Stimulated activated CD8-positive, alpha-beta memory T cell treated with anti-CD3 and anti-CD28 coated beads, Interleukin-2, amount 100 ng/mL, for 48 hours (primary cell): ENCODE results near the gene GNLY.
A peak's percentile ranks its signal among the peaks of the same experiment; 100 is the strongest.
"Not testable (repeated sequence)": the region's sequence is repeated elsewhere in the genome, so short reads cannot be mapped to it uniquely, and the experiment has no call there.

ENCODE experiments used
- DNase-seq, 2 donors: peaks; one replicate each; pipeline ENCODE4 v3.0.0-alpha.2; 2020; ENCODE audit warnings: low read depth in 2 of 2

The GNLY gene

GRCh38 chr2:85694052-85695025 lies at the start of gene GNLY:
Gene GNLY, plus strand, starts transcription at chr2:85694358. Its CDS starts 61 bp downstream, at chr2:85694419.
- DNase-seq, result peak in 1 of 2 donors; percentile 8

GRCh38 chr2:85644909-85645308 lies 49.2 kb upstream of the GNLY start:
- DNase-seq, result no peak

GRCh38 chr2:85646166-85646565 lies 48.0 kb upstream of the GNLY start:
- DNase-seq, result no peak

- DNase-seq, result no peak
Observed at GRCh38 chr2:85647823-85648526, 46.2 kb upstream of the GNLY start.

- DNase-seq, result peak in 1 of 2 donors; percentile 5
Observed at GRCh38 chr2:85648619-85649018, 45.5 kb upstream of the GNLY start.

- no peak for DNase-seq
Observed at GRCh38 chr2:85649201-85650190, 44.7 kb upstream of the GNLY start.

- DNase-seq, result no peak
Observed at GRCh38 chr2:85650456-85650855, 43.7 kb upstream of the GNLY start.

GRCh38 chr2:85651097-85651496 lies 43.1 kb upstream of the GNLY start:
- DNase-seq, result no peak

GRCh38 chr2:85652056-85652455 lies 42.1 kb upstream of the GNLY start:
- DNase-seq, result no peak

GRCh38 chr2:85653996-85654395 lies 40.2 kb upstream of the GNLY start:
- DNase-seq, result no peak

- no peak for DNase-seq
Observed at GRCh38 chr2:85655961-85656417, 38.2 kb upstream of the GNLY start.

- no peak for DNase-seq
Observed at GRCh38 chr2:85656468-85656867, 37.7 kb upstream of the GNLY start.

GRCh38 chr2:85657399-85657798 lies 36.8 kb upstream of the GNLY start:
- DNase-seq, result not testable (repeated sequence)

- no peak for DNase-seq
Observed at GRCh38 chr2:85659324-85659981, 34.7 kb upstream of the GNLY start.

- not testable (repeated sequence) for DNase-seq
Observed at GRCh38 chr2:85660301-85660700, 33.9 kb upstream of the GNLY start.

- DNase-seq, result no peak
Observed at GRCh38 chr2:85660725-85661124, 33.4 kb upstream of the GNLY start.

GRCh38 chr2:85661139-85661858 lies 32.9 kb upstream of the GNLY start:
- no peak for DNase-seq

GRCh38 chr2:85662899-85663593 lies 31.1 kb upstream of the GNLY start:
- DNase-seq, result no peak
